Mammary epithelial cell (primary cell): Measurements from ENCODE around the gene ADCK2.

Source experiments
- EZH2 ChIP-seq: IDR thresholded peaks from 2 replicates; pipeline ENCODE4 v1.6.1; 2012; ENCODE audit warnings: low read length, inconsistent platforms, borderline replicate concordance
- TF ChIP-seq, protein P1 (sequence below), 2 donors: IDR thresholded peaks in 1 of 2; conservative IDR thresholded peaks in 1 of 2; 2 replicates each; pipeline ENCODE4 v1.5.1; 2011 to 2012; ENCODE audit warnings: inconsistent platforms in 2 of 2, low read length in 2 of 2, mild to moderate bottlenecking in 2 of 2, control low read depth in 1 of 2, low read depth in 1 of 2; ENCODE audit not compliant: insufficient read depth in 1 of 2; ENCODE audit errors: extremely low read depth in 1 of 2

DNA sequence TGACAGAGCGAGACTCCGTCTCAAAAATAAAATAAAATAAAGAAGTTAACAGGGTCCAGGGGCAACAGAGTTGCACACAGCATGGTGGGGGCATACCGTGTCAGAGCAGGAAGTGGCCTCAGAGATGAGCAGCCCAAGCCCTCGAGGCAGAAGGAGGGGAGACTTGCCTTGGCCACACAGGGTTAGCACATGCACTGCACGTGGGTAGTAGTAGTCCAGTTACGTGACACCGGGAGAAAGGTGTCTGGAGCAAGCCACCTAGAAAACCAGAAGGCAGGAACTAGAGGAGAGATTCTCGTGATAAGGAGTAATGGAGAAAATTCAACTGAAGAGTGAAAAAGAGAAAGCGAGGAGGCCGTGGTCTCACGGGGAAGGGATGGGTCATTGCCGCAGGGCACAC, 22.4 kb upstream of the ADCK2 start:
- TF ChIP-seq, protein P1, sequence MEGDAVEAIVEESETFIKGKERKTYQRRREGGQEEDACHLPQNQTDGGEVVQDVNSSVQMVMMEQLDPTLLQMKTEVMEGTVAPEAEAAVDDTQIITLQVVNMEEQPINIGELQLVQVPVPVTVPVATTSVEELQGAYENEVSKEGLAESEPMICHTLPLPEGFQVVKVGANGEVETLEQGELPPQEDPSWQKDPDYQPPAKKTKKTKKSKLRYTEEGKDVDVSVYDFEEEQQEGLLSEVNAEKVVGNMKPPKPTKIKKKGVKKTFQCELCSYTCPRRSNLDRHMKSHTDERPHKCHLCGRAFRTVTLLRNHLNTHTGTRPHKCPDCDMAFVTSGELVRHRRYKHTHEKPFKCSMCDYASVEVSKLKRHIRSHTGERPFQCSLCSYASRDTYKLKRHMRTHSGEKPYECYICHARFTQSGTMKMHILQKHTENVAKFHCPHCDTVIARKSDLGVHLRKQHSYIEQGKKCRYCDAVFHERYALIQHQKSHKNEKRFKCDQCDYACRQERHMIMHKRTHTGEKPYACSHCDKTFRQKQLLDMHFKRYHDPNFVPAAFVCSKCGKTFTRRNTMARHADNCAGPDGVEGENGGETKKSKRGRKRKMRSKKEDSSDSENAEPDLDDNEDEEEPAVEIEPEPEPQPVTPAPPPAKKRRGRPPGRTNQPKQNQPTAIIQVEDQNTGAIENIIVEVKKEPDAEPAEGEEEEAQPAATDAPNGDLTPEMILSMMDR (conservative IDR thresholded peaks at IDR 0.05 in 1 of 2, IDR thresholded peaks at IDR 0.05 in 1 of 2; ENCODE audit: extremely low read depth in 1 of 2, insufficient read depth in 1 of 2, low read depth in 1 of 2, low read length in 2 of 2) = no peak
- TF ChIP-seq EZH2 = no peak
